ENCODE data around the gene RUNDC1.
A peak's percentile ranks its signal among the peaks of the same experiment; 100 is the strongest.
"Not testable (repeated sequence)": the region's sequence is repeated elsewhere in the genome, so short reads cannot be mapped to it uniquely, and the experiment has no call there.

Gene RUNDC1

DNA sequence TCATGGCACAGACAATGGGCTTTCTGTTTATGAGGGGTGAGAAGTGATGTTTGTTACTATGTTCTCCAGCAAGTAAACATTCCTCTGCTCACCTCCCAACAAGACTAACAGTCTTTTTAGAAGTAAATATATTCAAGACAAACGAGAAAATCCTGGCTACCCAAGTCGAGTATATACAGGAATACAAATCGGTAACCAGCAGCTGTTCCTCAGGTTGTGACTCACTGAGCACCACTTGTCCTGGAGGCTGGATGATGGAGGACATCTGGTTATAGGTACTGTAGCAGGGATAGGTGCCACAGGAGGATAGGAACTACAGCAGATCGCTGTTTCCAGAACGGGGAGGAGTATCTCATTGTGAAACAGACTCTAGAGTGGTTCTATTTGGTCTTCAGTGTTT, 12.5 kb downstream of the RUNDC1 start:
- DNase-seq = no peak

DNA sequence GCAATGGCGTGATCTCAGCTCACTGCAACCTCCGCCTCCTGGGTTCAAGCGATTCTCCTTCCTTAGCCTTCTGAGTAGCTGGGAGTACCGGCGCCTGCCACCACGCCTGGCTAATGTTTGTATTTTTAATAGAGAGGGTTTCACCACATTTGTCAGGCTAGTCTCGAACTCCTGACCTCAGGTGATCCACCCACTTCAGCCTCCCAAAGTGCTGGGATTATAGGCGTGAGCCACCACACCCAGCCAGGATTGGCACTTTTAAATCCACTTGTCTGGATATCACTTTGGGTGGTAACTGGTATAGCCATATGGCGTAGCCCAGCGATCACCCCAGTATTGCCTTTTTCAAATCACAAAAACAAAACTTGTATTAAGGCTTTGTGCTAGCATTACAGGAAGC, 13.5 kb downstream of the RUNDC1 start:
- not testable (repeated sequence) for DNase-seq

DNA sequence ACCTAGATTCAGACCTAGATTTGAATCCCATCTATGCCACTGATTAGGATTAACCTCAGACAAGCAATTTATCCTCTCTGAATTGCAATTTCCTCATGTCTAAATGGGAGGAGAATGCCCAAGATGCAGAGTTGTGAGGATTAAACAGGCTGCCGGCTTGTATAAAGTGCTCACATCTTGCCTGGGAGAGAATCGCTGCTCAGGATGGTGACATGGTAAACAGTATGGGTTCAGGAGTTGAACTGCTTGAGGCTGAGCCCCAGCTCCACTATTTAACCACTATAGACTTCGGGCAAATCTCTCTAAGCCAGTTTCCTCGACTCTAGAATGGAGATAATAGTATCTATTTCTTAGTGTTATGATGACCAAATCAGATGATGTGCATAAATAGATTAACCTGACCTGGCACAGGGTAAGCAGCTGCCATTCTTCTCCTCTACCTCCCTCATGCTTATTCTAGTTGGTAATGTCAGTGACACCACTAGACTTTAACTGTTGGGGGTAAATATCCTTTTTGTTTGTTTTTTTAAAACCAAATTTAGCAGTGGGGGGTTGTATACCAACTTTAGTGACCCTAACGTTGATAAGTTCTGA, 17.1 kb downstream of the RUNDC1 start:
- DNase-seq = no peak

DNA sequence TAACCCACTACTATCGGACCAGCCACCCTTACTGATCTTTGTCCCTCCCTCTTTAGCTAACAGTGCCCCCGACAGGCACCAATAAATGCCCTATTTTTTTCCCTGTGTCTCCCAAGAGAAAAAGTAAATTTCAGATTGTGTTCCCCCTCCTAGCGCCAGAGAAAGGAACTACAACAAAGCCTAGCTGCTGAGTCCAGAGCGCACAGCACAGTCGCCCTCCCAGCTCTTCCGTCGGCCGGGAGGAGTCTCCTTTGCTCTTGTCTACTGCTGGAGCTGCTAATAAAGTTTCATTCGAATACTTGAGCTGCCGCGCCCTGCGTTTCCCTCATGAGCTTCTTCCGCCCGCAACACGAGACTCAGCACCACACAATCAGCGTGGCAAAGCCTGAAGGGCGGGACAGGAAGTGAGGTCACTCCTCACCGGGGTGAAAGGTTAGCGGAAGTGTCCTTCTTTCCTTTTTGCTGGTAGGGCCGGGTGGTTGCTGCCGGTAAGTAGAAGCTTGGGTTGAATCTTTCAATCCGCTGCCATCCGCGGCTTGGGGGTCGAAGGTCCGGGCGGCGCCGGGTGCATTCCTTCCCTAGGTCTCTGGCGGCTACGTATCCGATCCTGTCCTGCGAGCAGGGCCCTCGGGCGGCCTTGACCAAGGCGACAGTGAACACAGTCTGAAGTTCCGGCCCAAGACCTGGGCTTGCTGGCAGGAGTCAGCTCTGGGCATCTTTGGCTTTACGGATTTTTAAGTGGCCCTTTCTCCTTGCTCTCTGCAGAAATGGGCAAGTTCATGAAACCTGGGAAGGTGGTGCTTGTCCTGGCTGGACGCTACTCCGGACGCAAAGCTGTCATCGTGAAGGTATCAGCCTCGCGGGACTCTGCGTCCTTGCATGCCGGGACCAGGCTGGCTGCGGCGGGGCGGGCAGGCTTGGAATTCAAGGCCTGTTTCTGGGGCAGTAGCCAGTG, 17.9 kb downstream of the RUNDC1 start, which contains the start of gene RPL27:
TSS of gene RPL27 (plus strand) at position 436 of the 955 bp plus-strand sequence. CDS start at position 768, 332 bp downstream.
- peak; percentile 100 for DNase-seq

DNA sequence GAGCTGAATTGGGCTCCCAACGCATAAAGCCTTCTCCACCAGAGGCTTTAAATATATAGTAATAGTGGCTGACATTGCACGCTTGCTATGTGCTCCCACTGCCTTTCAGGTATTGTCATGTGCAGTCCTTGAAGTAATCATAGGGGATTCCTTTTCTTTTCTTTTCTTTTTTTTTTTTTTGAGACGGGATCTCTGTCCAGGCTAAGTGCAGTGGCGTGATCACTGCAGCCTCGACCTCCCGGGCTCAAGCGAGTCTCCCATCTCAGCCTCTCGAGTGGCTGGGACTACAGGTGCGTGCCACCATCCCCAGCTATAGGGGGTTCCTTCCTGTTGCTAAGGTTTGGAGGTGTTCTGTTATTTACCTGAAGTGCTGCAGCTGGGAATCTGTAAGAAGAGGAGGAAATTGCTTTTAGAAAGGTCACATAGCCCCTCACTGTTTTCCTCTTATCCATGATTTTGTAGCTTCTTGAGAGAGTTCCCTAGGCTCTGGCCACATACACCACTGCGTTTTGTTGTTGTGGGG, 18.7 kb downstream of the RUNDC1 start:
- no peak for DNase-seq

DNA sequence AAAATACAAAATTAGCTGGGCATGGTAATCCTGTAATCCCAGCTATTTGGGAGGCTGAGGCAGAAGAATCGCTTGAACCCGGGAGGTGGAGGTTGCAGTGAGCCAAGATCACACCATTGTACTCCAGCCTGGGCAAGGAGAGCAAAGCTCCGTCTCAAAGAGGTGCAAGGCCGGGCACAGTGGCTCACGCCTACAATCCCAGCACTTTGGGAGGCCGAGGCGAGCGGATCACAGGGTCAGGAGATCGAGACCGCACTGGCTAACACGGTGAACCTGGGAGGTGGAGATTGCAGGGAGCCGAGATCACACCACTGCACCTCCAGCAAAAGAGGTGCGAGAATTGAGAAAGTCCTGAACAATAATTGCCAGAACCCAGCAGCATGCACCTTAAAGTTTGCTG, 20.5 kb downstream of the RUNDC1 start:
- not testable (repeated sequence) for DNase-seq

DNA sequence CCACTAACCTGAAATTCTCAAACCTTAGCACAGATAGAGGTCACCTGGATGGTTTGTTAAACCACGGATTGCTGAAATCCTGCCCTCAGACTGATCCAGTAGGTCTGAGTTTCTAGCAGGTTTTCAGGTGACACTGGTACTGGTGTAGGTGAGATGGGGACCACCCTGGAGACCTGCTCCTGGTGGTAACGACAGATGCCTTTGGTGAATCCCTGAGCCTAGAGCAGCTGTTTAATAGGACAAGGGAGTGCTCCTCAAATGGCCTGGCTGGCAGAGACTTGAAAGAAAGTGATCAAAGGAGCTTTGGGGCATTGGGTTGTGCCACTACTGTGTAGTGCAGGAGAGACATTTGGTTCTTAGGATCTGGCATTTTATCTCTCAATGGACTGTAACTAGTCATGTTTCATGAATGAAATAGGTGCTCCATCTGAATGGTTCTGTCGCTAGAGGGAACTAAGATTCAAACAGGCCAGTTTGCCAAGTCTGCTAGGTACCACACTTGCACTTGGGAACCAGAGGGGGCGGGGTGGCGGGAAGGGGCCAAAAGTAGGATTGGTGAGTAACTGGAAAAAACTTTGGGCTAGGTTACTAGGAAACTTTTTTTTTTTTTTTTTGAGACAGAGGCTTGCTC, 23.3 kb downstream of the RUNDC1 start:
- peak; percentile 72 for DNase-seq

DNA sequence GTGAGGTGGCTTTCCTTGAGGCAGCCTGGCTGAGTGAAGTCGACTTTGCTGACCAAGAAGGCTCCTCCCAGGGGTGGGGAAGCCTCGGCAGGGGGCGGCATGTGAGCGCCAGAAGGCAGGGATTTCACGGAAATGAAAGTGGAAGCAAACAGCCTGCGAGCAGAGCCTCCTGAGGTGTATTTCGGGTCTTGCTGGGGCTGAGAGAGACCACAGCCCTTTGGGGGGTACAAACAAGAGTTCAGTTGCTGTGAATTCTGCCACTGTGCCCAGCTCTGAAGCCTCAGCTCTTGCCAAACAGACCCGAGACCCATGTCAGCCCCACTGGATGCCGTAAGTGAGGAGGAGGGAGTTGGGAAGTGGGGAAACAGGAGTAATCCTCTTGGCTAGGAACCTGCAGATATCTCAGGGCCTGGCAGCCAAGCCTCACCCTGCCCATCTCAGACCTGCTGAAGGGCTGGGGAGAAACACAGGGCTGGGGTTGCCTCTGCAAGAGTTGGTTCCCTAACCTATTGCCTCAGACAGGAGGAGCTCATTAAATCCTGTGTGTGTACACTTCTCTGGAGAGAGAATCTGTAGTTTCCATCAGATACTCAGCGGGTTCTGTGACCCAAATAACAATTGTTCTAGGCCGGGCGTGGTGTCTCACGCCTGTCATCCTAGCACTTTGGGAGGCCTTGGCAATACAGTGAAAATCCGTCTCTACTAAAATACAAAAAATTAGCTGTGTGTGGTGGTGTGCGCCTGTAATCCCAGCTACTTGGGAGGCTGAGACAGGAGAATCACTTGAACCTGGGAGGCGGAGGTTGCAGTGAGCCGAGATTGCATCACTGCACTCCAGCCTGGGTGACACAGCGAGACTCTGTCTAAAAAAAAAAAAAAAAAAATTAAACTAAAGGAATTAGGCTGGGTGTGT, 26.5 kb downstream of the RUNDC1 start, which contains the start of gene IFI35:
TSS of gene IFI35 (plus strand) at position 146 of the 913 bp plus-strand sequence. CDS start at position 310, 164 bp downstream.
- peak; percentile 79 for DNase-seq

DNA sequence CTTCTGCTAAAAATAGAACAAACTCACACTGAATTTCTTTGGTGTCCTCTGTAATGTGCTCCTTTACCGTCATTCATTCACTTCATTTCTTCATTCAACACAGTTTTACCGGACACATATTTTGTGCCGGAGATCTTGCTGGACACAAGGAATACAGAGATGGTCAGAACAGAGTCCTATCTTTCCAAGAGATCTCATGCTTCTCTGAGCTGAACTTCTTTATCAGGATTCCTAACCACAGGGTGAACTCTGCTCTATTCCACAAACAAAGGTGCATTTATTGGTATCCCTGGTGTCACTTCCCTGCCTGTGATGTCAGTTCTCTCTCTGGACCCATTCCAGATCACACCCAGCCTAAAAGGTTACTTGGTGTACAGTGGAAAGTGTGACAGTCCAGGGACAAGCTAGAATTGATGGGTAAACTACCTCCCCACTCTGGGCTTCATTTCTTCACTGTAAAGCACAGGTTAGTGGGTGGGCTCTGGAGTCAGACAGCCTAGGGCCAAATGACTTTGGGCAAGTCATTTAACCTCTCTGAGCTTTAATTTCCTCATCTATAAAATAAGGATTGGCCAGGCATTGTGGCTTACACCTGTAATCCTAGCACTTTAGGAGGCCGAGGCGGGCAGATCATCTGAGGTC, 30.4 kb downstream of the RUNDC1 start:
- DNase-seq = no peak

DNA sequence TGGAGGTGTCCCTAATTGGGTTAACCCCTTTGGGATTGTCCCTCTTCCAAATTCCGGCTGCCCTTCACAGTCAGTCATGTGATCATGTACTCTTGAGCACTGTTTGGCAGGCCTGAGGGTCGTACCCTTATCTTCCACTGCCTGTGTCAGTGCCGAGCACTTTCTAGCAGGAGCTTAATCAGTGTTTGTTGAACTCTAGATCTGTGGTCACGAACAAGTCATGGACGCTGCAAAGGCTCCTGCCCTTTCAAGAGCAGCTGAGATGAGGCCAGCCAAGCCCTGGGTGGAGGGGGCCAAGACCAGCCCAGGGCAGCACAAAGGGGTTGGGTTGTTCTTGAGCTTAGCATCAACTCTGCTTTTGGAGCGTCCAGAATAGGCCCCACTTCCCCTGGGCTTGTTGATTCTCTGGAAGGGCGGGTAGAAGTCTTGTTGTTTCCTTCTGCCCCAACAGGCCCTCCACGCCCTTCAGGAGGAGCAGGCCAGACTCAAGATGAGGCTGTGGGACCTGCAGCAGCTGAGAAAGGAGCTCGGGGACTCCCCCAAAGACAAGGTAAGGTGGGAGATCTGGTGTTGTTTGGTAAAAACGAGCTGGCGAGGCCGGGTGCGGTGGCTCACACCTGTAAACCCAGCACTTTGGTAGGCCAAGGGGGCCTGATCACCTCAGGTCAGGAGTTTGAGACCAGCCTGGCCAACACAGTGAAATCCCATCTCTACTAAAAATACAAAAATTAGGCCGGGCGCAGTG, 31.5 kb downstream of the RUNDC1 start:
- DNase-seq = no peak

DNA sequence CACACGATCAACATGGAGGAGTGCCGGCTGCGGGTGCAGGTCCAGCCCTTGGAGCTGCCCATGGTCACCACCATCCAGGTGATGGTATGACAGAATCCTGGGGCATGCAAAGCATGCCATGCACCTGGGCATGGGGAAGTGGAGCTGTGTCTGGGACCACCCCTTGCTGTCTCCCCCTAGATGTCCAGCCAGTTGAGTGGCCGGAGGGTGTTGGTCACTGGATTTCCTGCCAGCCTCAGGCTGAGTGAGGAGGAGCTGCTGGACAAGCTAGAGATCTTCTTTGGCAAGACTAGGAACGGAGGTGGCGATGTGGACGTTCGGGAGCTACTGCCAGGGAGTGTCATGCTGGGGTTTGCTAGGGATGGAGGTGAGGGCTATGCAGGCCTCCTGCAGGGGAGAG, 32.9 kb downstream of the RUNDC1 start:
- DNase-seq = no peak

DNA sequence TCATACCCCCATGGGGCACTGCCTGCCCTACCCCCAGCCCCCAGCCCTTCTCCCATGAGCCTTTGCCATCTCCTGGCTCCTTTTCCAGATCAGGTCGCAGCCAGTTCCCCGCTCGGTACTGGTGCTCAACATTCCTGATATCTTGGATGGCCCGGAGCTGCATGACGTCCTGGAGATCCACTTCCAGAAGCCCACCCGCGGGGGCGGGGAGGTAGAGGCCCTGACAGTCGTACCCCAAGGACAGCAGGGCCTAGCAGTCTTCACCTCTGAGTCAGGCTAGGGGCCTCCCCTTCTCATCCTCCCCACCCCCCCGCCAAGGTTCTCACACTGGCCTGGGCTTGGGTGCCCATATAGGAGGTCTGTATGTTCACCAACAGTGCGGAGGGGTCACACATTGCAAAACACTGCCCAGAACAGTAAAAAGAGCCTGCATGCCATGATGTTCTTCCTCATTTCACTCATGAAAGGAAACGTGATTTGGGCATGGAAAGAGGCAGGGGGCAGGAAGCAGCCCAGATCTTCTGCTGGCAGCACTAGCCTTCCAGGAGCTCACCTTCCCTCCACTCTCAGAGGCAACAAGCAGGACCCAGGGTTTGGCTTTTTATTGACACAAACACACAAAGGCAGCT, 33.8 kb downstream of the RUNDC1 start:
- no peak for DNase-seq

DNA sequence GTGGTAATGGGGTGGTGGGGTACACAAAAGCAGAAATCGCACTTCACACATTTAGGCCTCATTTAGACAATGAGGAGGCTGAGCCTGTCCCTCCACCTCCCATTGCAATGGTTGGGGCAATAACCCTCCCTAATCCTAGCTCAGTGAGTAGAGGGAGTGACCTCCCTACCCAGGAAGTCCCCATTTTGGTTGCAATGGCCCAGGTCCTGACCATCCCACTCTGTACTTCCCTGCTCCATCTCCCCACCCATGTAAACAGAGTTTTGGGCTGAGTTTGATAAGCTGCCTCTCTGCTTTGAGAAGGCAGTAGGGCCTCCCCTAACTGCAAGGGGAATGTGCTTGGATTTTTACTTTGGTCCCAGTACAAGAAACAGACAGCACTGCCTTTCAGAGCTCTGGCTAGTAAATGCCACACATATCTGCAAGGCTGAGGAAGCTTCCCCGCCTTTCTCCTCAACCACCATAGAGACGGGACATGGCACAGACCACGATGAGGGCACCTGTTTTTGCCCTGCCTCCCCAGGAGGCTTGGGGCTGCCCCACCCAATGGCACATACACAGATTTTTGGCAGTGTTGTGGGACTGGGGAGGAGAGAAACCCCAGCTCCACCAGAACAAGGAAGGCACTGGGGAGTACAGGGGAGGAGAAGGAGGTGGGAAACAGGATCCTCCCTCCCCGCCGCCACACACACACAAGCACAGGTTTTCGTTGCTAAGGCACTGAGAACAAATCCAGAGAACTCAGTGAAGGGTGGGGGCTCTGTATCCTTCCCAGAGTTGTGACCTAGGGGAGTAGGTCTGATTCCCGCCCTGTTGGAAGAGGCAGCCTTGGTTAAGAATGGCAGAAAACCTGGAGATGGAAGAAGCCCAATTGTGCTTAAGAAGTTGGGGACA, 34.5 kb downstream of the RUNDC1 start:
- no peak for DNase-seq

DNA sequence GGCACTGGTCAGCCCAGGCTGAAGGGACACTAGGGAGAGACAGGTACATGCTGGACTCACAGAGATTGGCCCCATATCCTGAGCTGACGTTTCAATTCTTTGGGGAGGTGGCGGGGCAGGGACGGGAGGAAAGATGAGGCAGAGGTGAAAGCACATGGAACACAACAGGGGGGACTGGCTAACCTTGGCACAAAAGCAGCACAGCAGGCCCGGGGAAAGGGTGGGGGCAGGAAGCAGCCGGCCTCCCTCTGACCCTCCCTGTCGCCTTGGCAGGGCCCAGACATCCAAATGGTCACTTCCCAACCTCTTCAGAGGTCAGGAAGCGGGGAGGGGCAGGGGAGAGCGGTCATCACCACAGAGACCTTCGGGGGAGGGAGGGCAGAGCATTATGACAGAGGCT, 35.2 kb downstream of the RUNDC1 start:
- no peak for DNase-seq

DNA sequence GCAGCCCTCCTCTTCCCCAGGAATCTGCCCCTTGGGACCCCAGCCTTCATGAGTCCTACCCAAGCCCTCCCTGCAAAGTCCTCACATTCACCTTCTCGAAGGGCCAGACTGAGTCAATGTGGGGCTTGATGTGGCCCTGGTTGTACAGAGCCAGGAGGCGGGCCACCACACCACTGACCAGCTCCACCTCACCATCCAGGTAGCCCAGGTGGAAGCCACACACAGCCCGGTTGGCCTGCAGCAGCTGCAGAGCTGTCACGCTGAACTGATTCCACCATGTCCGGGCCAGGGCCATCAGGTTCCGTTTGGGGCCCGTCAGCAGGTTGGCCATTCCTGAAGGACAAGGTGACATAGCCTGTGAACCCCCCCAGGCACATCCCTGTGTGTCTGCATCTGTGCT, 35.9 kb downstream of the RUNDC1 start:
- DNase-seq = no peak

DNA sequence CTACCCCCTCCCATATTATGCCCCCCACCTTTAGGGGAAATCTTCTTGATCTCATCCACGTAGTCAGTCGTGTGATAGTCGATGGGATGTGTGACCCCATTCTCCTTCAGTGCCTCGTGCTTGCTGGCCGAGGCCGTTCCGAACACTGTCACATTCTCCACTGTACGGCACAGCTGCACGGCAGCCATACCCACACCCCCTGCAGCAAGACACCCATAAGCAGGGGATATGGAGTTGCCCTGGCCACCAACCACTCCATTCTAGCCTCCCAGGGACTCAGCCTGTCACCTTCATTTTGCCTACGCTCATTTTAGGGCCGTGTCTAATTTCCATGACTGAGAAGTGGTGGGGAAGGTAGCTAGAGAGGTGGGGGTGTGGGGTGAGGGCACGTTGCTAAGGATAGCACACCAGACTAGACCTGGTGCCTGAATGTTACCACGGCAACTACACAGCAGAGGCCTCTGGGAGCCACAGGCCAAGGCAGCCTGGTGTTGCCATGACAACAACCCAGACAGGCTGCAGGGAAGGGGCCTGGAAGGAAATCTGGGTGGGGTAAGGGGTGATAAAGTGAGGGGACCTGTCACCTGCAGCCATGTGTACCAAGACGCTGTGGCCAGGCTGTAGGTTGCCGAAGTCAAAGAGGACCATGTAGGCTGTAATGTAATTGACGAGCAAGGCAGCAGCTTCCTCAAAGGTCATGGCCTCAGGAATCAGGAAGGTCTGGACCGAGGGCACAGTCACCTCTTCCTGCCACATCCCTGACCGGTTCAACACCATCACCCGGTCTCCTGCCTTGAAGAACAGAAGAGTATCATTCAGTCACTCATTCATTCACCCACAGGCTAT, 37.9 kb downstream of the RUNDC1 start:
- DNase-seq = peak; percentile 12

DNA sequence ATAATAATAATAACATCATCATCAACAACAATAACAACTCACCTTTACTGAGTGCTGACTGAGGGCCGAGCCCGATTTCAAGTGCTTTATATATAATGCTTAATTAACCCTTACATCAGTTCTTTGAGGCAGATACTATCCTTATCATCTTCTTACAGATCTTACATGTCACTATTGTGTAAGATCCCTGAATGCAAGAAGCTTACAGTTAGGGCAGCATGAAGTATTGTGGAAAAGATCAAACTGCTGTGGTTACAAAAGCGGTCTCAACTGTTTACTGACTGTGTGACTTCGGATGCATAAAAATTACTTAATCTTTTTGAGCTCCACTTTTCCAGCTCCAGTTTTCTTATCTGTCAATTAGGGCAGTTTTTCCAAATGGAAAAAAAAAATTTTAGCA, 38.6 kb downstream of the RUNDC1 start:
- DNase-seq = no peak

DNA sequence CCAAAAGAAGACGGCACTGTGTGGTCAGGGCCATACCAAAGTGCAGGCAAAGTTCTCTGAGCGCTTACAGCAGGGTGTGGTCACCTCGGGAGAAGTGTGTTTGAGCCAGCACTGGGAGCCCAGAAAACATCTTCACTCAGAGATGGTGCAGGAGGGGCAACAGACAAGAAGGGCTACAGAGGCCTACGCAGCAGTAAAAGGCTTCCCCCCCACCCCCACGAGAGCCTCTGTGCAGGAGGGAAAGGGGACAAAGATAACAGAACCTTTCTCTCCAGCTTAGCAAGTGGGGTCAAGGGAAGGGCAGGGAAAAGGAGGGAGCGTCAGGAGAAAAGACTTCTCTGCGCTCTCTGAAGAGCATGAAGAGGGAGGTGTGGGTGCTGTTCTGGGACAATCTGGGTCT, 39.1 kb downstream of the RUNDC1 start:
- peak; percentile 11 for DNase-seq
